HEK293T (cell line): Measurements from ENCODE around the gene MAST4.

Source experiments
- CTCF ChIA-PET: fragments of 350-600 bp; formaldehyde crosslinking; extraction: SDS; loops from one replicate; lab custom pipeline; 2021; ENCODE audit warnings: antibody characterized with exemption, inconsistent platforms; lab: Yijun Ruan, JAX
- POLR2A ChIA-PET: fragments of 350-600 bp; formaldehyde crosslinking; extraction: SDS; loops from one replicate; lab custom pipeline; 2020; ENCODE audit warnings: antibody characterized with exemption, inconsistent platforms; lab: Yijun Ruan, JAX
- DNase-seq: peaks from one replicate; pipeline ENCODE4 v3.0.0; 2012; ENCODE audit warnings: mixed read lengths; ENCODE audit errors: extremely low spot score
- ARNT ChIP-seq: fragments of 450-650 bp; IDR thresholded peaks from 2 replicates; pipeline ENCODE4 v1.6.1; 2017; ENCODE audit warnings: mild to moderate bottlenecking
- BHLHE40 ChIP-seq: fragments of 450-650 bp; IDR thresholded peaks from 2 replicates; pipeline ENCODE4 v1.6.1; 2016; ENCODE audit warnings: mild to moderate bottlenecking, moderate library complexity, borderline replicate concordance
- CTBP1 ChIP-seq: fragments of 450-650 bp; IDR thresholded peaks from 2 replicates; pipeline ENCODE4 v1.6.1; 2016; ENCODE audit warnings: borderline replicate concordance
- ELF4 ChIP-seq: fragments of 450-650 bp; IDR thresholded peaks from 2 replicates; pipeline ENCODE4 v1.6.1; 2017; ENCODE audit warnings: antibody characterized with exemption
- FOXA1 ChIP-seq: fragments of 450-650 bp; IDR thresholded peaks from 2 replicates; pipeline ENCODE4 v1.6.1; 2016; ENCODE audit warnings: mild to moderate bottlenecking
- FOXK2 ChIP-seq: fragments of 450-650 bp; IDR thresholded peaks from 2 replicates; pipeline ENCODE4 v1.6.1; 2016; ENCODE audit warnings: mild to moderate bottlenecking
- FOXM1 ChIP-seq: fragments of 450-650 bp; IDR thresholded peaks from 2 replicates; pipeline ENCODE4 v1.6.1; 2017; ENCODE audit warnings: mild to moderate bottlenecking, borderline replicate concordance
- HDGF ChIP-seq: fragments of 450-650 bp; IDR thresholded peaks from 2 replicates; pipeline ENCODE4 v1.6.1; 2017; ENCODE audit warnings: antibody characterized with exemption, borderline replicate concordance
- L3MBTL2 ChIP-seq: fragments of 450-650 bp; conservative IDR thresholded peaks from 2 replicates; pipeline ENCODE4 v1.6.1; 2016; ENCODE audit warnings: mild to moderate bottlenecking
- LEF1 ChIP-seq: fragments of 450-650 bp; IDR thresholded peaks from 2 replicates; pipeline ENCODE4 v1.6.1; 2017; ENCODE audit warnings: mild to moderate bottlenecking, borderline replicate concordance
- NFRKB ChIP-seq: fragments of 450-650 bp; IDR thresholded peaks from 2 replicates; pipeline ENCODE4 v1.6.1; 2016; ENCODE audit warnings: mild to moderate bottlenecking, moderate library complexity
- PKNOX1 ChIP-seq: fragments of 450-650 bp; IDR thresholded peaks from 2 replicates; pipeline ENCODE4 v1.6.1; 2016
- SP1 ChIP-seq: fragments of 450-650 bp; IDR thresholded peaks from 2 replicates; pipeline ENCODE4 v1.6.1; 2017
- SUZ12 ChIP-seq: fragments of 450-650 bp; IDR thresholded peaks from 2 replicates; pipeline ENCODE4 v1.6.1; 2016; ENCODE audit warnings: mild to moderate bottlenecking
- TARDBP ChIP-seq: fragments of 450-650 bp; IDR thresholded peaks from 2 replicates; pipeline ENCODE4 v1.6.1; 2016
- ZNF384 ChIP-seq: fragments of 450-650 bp; IDR thresholded peaks from 2 replicates; pipeline ENCODE4 v1.6.1; 2016

Gene MAST4

GRCh38 chr5:66653325-66653724, 57.1 kb downstream of the MAST4 start:
- ChIA-PET CTCF (no interaction called here), POLR2A (no interaction called here)
- TF ChIP-seq BHLHE40 (no peak), NFRKB (no peak), PKNOX1 (no peak), LEF1 (no peak), ZNF384 (no peak), SP1 (no peak), SUZ12 (no peak), FOXK2 (no peak), FOXA1 (no peak), TARDBP (no peak), CTBP1 (no peak), L3MBTL2 (no peak), FOXM1 (no peak), HDGF (no peak), ARNT (no peak), ELF4 (no peak)
- no peak for DNase-seq

- ChIA-PET CTCF (no interaction called here), POLR2A (no interaction called here)
- TF ChIP-seq ZNF384: no peak
- TF ChIP-seq LEF1: no peak
- no peak for TF ChIP-seq ELF4
- TF ChIP-seq CTBP1: no peak
- no peak for TF ChIP-seq FOXK2
- TF ChIP-seq FOXM1: no peak
- TF ChIP-seq SP1: no peak
- TF ChIP-seq PKNOX1: no peak
- TF ChIP-seq TARDBP: no peak
- DNase-seq: no peak
Observed at GRCh38 chr5:66655395-66656324, 59.5 kb downstream of the MAST4 start.

- CTCF ChIA-PET: no interaction called here
- POLR2A ChIA-PET: no interaction called here
- TF ChIP-seq ZNF384 (no peak), CTBP1 (no peak), FOXA1 (no peak), FOXK2 (no peak), PKNOX1 (no peak), ARNT (no peak), L3MBTL2 (no peak), ELF4 (no peak), LEF1 (no peak), FOXM1 (no peak), SUZ12 (no peak), TARDBP (no peak), HDGF (no peak), BHLHE40 (no peak)
Observed at GRCh38 chr5:66658516-66658915, 62.3 kb downstream of the MAST4 start.

GRCh38 chr5:66659780-66660179, 63.6 kb downstream of the MAST4 start:
- no peak for TF ChIP-seq ARNT
- ChIA-PET POLR2A (no interaction called here), CTCF (no interaction called here)
- no peak for DNase-seq

More at GRCh38 chr5:66658516-66658915, 62.3 kb downstream of the MAST4 start:
- DNase-seq: no peak

- CTCF ChIA-PET: no interaction called here
Observed at GRCh38 chr5:66660396-66660795, 64.2 kb downstream of the MAST4 start.

More at GRCh38 chr5:66660396-66660795, 64.2 kb downstream of the MAST4 start:
- no peak for DNase-seq
- TF ChIP-seq FOXA1: no peak
- TF ChIP-seq SP1: no peak
- TF ChIP-seq SUZ12: no peak
- no peak for TF ChIP-seq LEF1
- TF ChIP-seq CTBP1: no peak
- TF ChIP-seq HDGF: no peak
- TF ChIP-seq L3MBTL2: no peak
- TF ChIP-seq FOXK2: no peak
- TF ChIP-seq ZNF384: no peak
- TF ChIP-seq ARNT: no peak
- no peak for TF ChIP-seq ELF4
- TF ChIP-seq TARDBP: no peak
- no peak for TF ChIP-seq FOXM1
- TF ChIP-seq BHLHE40: no peak
- TF ChIP-seq PKNOX1: no peak
- no peak for TF ChIP-seq NFRKB
- POLR2A ChIA-PET: no interaction called here
